Upper lobe of left lung (tissue), 6 donors: Measurements from ENCODE around the gene MCRIP1. TPM values are rescaled to one million over a fixed set of nuclear protein-coding genes. Genes with fewer than 3 reads are reported as not detected.

Experiments
- ATAC-seq, 2 donors: fragments of 200-7000 bp; cut with Tn5 transposase; one replicate each; pipeline ENCODE4 v1.9.1; 2022; ENCODE audit warnings: mild to moderate bottlenecking in 2 of 2, moderate library complexity in 2 of 2; ENCODE audit not compliant: low FRiP score in 2 of 2
- DNase-seq, 2 donors: peaks; one replicate each; pipeline ENCODE4 v3.0.0-alpha.2; 2019 to 2020
- H3K27ac ChIP-seq, 4 donors: fragments of 200-600 bp; sonication (generic); one replicate each; pipeline ENCODE4 v1.5.1; 2016 to 2019
- H3K27me3 ChIP-seq, 4 donors: fragments of 200-600 bp; sonication (generic); one replicate each; pipeline ENCODE4 v1.5.1; 2017 to 2019
- H3K36me3 ChIP-seq, 4 donors: fragments of 200-600 bp; sonication (generic); one replicate each; pipeline ENCODE4 v1.5.1; 2016 to 2019
- H3K4me1 ChIP-seq, 4 donors: fragments of 200-600 bp; sonication (generic); one replicate each; pipeline ENCODE4 v1.5.1; 2018 to 2019
- H3K4me3 ChIP-seq, 4 donors: fragments of 200-600 bp; sonication (generic); one replicate each; pipeline ENCODE4 v1.5.1; 2017 to 2019; ENCODE audit warnings: mild to moderate bottlenecking in 2 of 4, moderate library complexity in 1 of 4
- H3K9me3 ChIP-seq, 4 donors: fragments of 200-600 bp; sonication (generic); one replicate each; pipeline ENCODE4 v1.5.1; 2018 to 2019
- CTCF ChIP-seq, 6 experiments: fragments of 450-650 bp in 4 of 6; fragments of 200-600 bp in 2 of 6; sonication (generic) in 2 of 6; IDR thresholded peaks; one replicate each; pipeline ENCODE4 v1.5.1; 2016 to 2019; ENCODE audit warnings: antibody characterized with exemption in 6 of 6
- EP300 ChIP-seq, 4 donors: sonication (generic); formaldehyde crosslinking; IDR thresholded peaks; one replicate each; pipeline ENCODE4 v1.5.1; 2017; ENCODE audit warnings: antibody characterized with exemption in 4 of 4, control low read depth in 2 of 4
- POLR2A ChIP-seq, 4 donors: fragments of 450-650 bp; IDR thresholded peaks; one replicate each; pipeline ENCODE4 v1.5.1; 2016 to 2017; ENCODE audit warnings: antibody characterized with exemption in 4 of 4, mild to moderate bottlenecking in 2 of 4
- POLR2AphosphoS5 ChIP-seq, 2 donors: sonication (generic); formaldehyde crosslinking; IDR thresholded peaks; one replicate each; pipeline ENCODE4 v1.5.1; 2017; ENCODE audit warnings: antibody characterized with exemption in 2 of 2
- WGBS, 2 donors: methylation state at CpG; one replicate each; pipeline ENCODE4 v1.1.5; 2017 to 2018; 5-methylcytosine and 5-hydroxymethylcytosine counted together
- total RNA-seq, 6 donors: library from RNA; depleted of rRNA in 4 of 6; stranded (reverse); fragments of >200 nt in 4 of 6; gene quantifications; one replicate each; pipeline versions ENCODE4 v1.1.0 to v1.2.1, GENCODE V29; 2016 to 2021
- donor health status: DM: no; HTN: no; CAD: no; lungs with moderate emphysema.
- donor health status: DM: no; HTN: yes; CAD: no; lungs with severe emphysema.

Gene MCRIP1
- total RNA-seq, 6 donors from 2014 or later = 30.1 to 106 (median 70.1) TPM

- Histone ChIP-seq H3K4me3 (no peak overlapping the region), H3K9me3 (no peaks in the 10 kb centered on the region), H3K27me3 (no peaks in the 10 kb centered on the region), H3K27ac (peak overlapping the region in 1 of 4 donors; percentile 97), H3K36me3 (peaks cover 14 to 67% (median 34%) of the 10 kb centered on the region in 4 donors), H3K4me1 (peaks cover 43 to 77% (median 47%) of the 10 kb centered on the region in 4 donors)
- TF ChIP-seq POLR2A (IDR thresholded peaks at IDR 0.05) = no peak
- TF ChIP-seq CTCF (IDR thresholded peaks at IDR 0.05) = no peak
- TF ChIP-seq POLR2AphosphoS5 (IDR thresholded peaks at IDR 0.05) = no peak
- no peak for TF ChIP-seq EP300 (IDR thresholded peaks at IDR 0.05)
- no peak for ATAC-seq
- peak in 1 of 2 donors; percentile 63 for DNase-seq
- WGBS, 2 donors = 85% methylated on average over 10 to 14 of the region's 18 CpGs
These were observed 32.8 kb upstream of the MCRIP1 start for GRCh38 chr17:81865733-81866439.

GRCh38 chr17:81865358-81865732 lies 32.3 kb upstream of the MCRIP1 start:
- 94 to 95% methylated on average over 8 of the region's 8 CpGs for whole genome bisulfite sequencing, 2 donors
- H3K27ac ChIP-seq = no peak overlapping the region
- no peak for ATAC-seq
- H3K9me3 ChIP-seq = no peaks in the 10 kb centered on the region
- no peak overlapping the region for H3K4me3 ChIP-seq
- peaks cover 14 to 66% (median 34%) of the 10 kb centered on the region in 4 donors for H3K36me3 ChIP-seq
- TF ChIP-seq POLR2A (IDR thresholded peaks at IDR 0.05) (no peak), EP300 (IDR thresholded peaks at IDR 0.05) (no peak), CTCF (IDR thresholded peaks at IDR 0.05) (no peak), POLR2AphosphoS5 (IDR thresholded peaks at IDR 0.05) (no peak)
- no peaks in the 10 kb centered on the region for H3K27me3 ChIP-seq
- peak in 1 of 2 donors; percentile 49 for DNase-seq
- peaks cover 43 to 76% (median 47%) of the 10 kb centered on the region in 4 donors for H3K4me1 ChIP-seq

GRCh38 chr17:81863833-81864768 lies 31.0 kb upstream of the MCRIP1 start:
- no peaks in the 10 kb centered on the region for H3K9me3 ChIP-seq
- ATAC-seq = no peak
- DNase-seq = no peak
- no peak for TF ChIP-seq POLR2AphosphoS5 (IDR thresholded peaks at IDR 0.05)
- no peak for TF ChIP-seq POLR2A (IDR thresholded peaks at IDR 0.05)
- TF ChIP-seq CTCF (IDR thresholded peaks at IDR 0.05) = no peak
- TF ChIP-seq EP300 (IDR thresholded peaks at IDR 0.05) = no peak
- 65 to 84% methylated on average over 4 to 9 of the region's 9 CpGs for WGBS, 2 donors
- H3K27me3 ChIP-seq = no peaks in the 10 kb centered on the region
- peaks cover 37 to 70% (median 40%) of the 10 kb centered on the region in 4 donors for H3K4me1 ChIP-seq
- H3K4me3 ChIP-seq = no peak overlapping the region
- no peak overlapping the region for H3K27ac ChIP-seq
- peaks cover 8 to 54% (median 26%) of the 10 kb centered on the region in 4 donors for H3K36me3 ChIP-seq

GRCh38 chr17:81863123-81863675 lies 30.1 kb upstream of the MCRIP1 start:
- no peaks in the 10 kb centered on the region for H3K9me3 ChIP-seq
- 77 to 79% methylated on average over 6 of the region's 6 CpGs for WGBS, 2 donors
- H3K36me3 ChIP-seq = peaks cover under 1 to 54% (median 24%) of the 10 kb centered on the region in 4 donors
- H3K27me3 ChIP-seq = no peaks in the 10 kb centered on the region
- no peak for TF ChIP-seq POLR2A (IDR thresholded peaks at IDR 0.05)
- no peak for TF ChIP-seq CTCF (IDR thresholded peaks at IDR 0.05)
- no peak for TF ChIP-seq EP300 (IDR thresholded peaks at IDR 0.05)
- TF ChIP-seq POLR2AphosphoS5 (IDR thresholded peaks at IDR 0.05) = no peak
- no peak for DNase-seq
- H3K4me1 ChIP-seq = peaks cover 37 to 70% (median 42%) of the 10 kb centered on the region in 4 donors
- H3K27ac ChIP-seq = peak overlapping the region in 1 of 4 donors; percentile 33
- no peak overlapping the region for H3K4me3 ChIP-seq
- ATAC-seq = no peak
